Activated B cell treated with CpG ODN at 0.5 μM for 24 hours (primary cell): ENCODE data around the gene B3GALT6. TPM values are rescaled to one million over a fixed set of nuclear protein-coding genes. Genes with fewer than 3 reads are reported as not detected.
"Not testable (repeated sequence)": the region's sequence is repeated elsewhere in the genome, so short reads cannot be mapped to it uniquely, and the experiment has no call there.

Source experiments
- ATAC-seq: fragments of 200-7000 bp; cut with Tn5 transposase; one replicate; pipeline ENCODE4 v1.10.0; 2021; ENCODE audit warnings: low read depth, mild to moderate bottlenecking, moderate library complexity
- CTCF ChIA-PET: fragments of 350-600 bp; sonication (Branson Sonifier 250); formaldehyde crosslinking; loops from one replicate; lab custom pipeline; 2021; ENCODE audit warnings: antibody characterized with exemption; lab: Charles Lee
- POLR2A ChIA-PET: fragments of 350-600 bp; sonication (Branson Sonifier 250); formaldehyde crosslinking; loops from one replicate; lab custom pipeline; 2021; ENCODE audit warnings: antibody characterized with exemption; lab: Charles Lee
- DNase-seq: peaks from one replicate; pipeline ENCODE4 v3.0.0; 2022
- H3K27ac Mint-ChIP-seq: one replicate; pipeline ENCODE4 v1.8.0; 2020; ENCODE audit warnings: mixed read lengths
- H3K27me3 Mint-ChIP-seq: one replicate; pipeline ENCODE4 v1.8.0; 2021; ENCODE audit warnings: mixed read lengths
- H3K36me3 Mint-ChIP-seq: one replicate; pipeline ENCODE4 v1.8.0; 2021; ENCODE audit warnings: low read depth, mixed read lengths
- H3K4me1 Mint-ChIP-seq: one replicate; pipeline ENCODE4 v1.8.0; 2021; ENCODE audit warnings: mixed read lengths
- H3K4me3 Mint-ChIP-seq: one replicate; pipeline ENCODE4 v1.8.0; 2020; ENCODE audit warnings: mild to moderate bottlenecking, mixed read lengths
- H3K9me3 Mint-ChIP-seq: one replicate; pipeline ENCODE4 v1.8.0; 2020; ENCODE audit warnings: mixed read lengths
- intact Hi-C: fragments of 100-400 bp; cut with micrococcal nuclease; formaldehyde crosslinking; loops from one replicate; pipeline ENCODE4 v1.15.1; 2024
- total RNA-seq: library from RNA; stranded (reverse); gene quantifications from 2 replicates; pipeline ENCODE4 v1.2.3, GENCODE V29; 2022
- TF ChIP-seq, protein P1 (sequence below): fragments of 200-600 bp; IDR thresholded peaks from one replicate; pipeline ENCODE4 v1.8.0; 2022; ENCODE audit warnings: antibody characterized with exemption, mild to moderate bottlenecking

The B3GALT6 gene
- total RNA-seq, 1 donor from 2014 or later, result 22.1 TPM

- no peaks in the 10 kb centered on the region for H3K9me3 Mint-ChIP-seq
- DNase-seq (no peak), ATAC-seq (no peak)
- intact Hi-C loops, result no loop called here
- no peaks in the 10 kb centered on the region for H3K36me3 Mint-ChIP-seq
- POLR2A ChIA-PET, result interaction anchor here (0.6 kb wide), 1 partner anchor 20 kb away, joined by 8 read pairs; no protein-coding TSS in a partner anchor
- H3K27me3 Mint-ChIP-seq, result peaks cover 17% of the 10 kb centered on the region
- CTCF ChIA-PET, result no interaction called here
- no peak overlapping the region for H3K4me3 Mint-ChIP-seq
- H3K27ac Mint-ChIP-seq, result no peak overlapping the region
- TF ChIP-seq, protein P1, sequence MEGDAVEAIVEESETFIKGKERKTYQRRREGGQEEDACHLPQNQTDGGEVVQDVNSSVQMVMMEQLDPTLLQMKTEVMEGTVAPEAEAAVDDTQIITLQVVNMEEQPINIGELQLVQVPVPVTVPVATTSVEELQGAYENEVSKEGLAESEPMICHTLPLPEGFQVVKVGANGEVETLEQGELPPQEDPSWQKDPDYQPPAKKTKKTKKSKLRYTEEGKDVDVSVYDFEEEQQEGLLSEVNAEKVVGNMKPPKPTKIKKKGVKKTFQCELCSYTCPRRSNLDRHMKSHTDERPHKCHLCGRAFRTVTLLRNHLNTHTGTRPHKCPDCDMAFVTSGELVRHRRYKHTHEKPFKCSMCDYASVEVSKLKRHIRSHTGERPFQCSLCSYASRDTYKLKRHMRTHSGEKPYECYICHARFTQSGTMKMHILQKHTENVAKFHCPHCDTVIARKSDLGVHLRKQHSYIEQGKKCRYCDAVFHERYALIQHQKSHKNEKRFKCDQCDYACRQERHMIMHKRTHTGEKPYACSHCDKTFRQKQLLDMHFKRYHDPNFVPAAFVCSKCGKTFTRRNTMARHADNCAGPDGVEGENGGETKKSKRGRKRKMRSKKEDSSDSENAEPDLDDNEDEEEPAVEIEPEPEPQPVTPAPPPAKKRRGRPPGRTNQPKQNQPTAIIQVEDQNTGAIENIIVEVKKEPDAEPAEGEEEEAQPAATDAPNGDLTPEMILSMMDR, result no peak
- H3K4me1 Mint-ChIP-seq, result no peaks in the 10 kb centered on the region
These were observed 46.8 kb upstream of the B3GALT6 start for GRCh38 chr1:1185101-1185765.

GRCh38 chr1:1187938-1188337 lies 44.1 kb upstream of the B3GALT6 start:
- ChIA-PET POLR2A (interaction anchor here (1.0 kb wide), 1 partner anchor 19 kb away, joined by 6 read pairs; no protein-coding TSS in a partner anchor), CTCF (interaction anchor here (0.9 kb wide), 1 partner anchor 66 kb away, joined by 4 read pairs; no protein-coding TSS in a partner anchor)
- intact Hi-C loops, result no loop called here
- peaks cover 4% of the 10 kb centered on the region for H3K27me3 Mint-ChIP-seq
- no peak for ATAC-seq
- no peak for DNase-seq
- peaks cover 5% of the 10 kb centered on the region for H3K9me3 Mint-ChIP-seq
- no peaks in the 10 kb centered on the region for H3K4me1 Mint-ChIP-seq
- no peak overlapping the region for H3K4me3 Mint-ChIP-seq
- no peaks in the 10 kb centered on the region for H3K36me3 Mint-ChIP-seq
- TF ChIP-seq, protein P1, result no peak
- H3K27ac Mint-ChIP-seq, result no peak overlapping the region

GRCh38 chr1:1189111-1189510 lies 42.9 kb upstream of the B3GALT6 start:
- Mint-ChIP-seq H3K27me3 (peaks cover 1% of the 10 kb centered on the region), H3K27ac (no peak overlapping the region), H3K9me3 (peaks cover 5% of the 10 kb centered on the region), H3K36me3 (no peaks in the 10 kb centered on the region), H3K4me1 (no peaks in the 10 kb centered on the region), H3K4me3 (no peak overlapping the region)
- intact Hi-C loops, result no loop called here
- DNase-seq (no peak), ATAC-seq (no peak)
- ChIA-PET CTCF (no interaction called here), POLR2A (no interaction called here)
- TF ChIP-seq, protein P1, result no peak

GRCh38 chr1:1191734-1192133 lies 40.3 kb upstream of the B3GALT6 start:
- ChIA-PET POLR2A (no interaction called here), CTCF (no interaction called here)
- DNase-seq, result no peak

DNA sequence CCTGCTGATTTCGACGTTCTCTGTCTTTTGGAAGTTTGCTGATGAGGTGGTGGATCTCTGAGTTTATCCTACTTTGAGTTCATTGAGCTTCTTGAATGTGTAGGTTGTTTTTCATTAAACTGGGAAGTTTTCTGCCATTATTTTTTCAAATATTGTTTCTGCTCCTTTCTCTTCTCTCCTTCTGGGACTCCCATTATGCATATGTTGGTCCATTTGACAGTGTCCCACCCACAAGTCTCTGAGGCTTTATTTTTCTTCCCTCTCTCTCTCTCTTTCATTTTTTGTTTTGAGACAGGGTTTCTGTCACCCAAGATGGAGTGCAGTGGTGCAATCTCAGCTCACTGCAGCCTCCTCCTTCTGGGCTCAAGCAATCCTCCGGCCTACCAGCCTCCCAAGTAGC lies 37.3 kb upstream of the B3GALT6 start:
- no peak for ATAC-seq
- Mint-ChIP-seq H3K27ac (no peak overlapping the region), H3K27me3 (no peaks in the 10 kb centered on the region), H3K9me3 (peaks cover 10% of the 10 kb centered on the region), H3K4me3 (no peak overlapping the region), H3K4me1 (peaks cover 2% of the 10 kb centered on the region), H3K36me3 (peaks cover 1% of the 10 kb centered on the region)
- intact Hi-C loops, result no loop called here
- CTCF ChIA-PET, result no interaction called here
- TF ChIP-seq, protein P1, result no peak
- POLR2A ChIA-PET, result no interaction called here
- no peak for DNase-seq

More at GRCh38 chr1:1191734-1192133, 40.3 kb upstream of the B3GALT6 start:
- no peaks in the 10 kb centered on the region for H3K4me1 Mint-ChIP-seq
- no peak overlapping the region for H3K4me3 Mint-ChIP-seq
- H3K27ac Mint-ChIP-seq, result no peak overlapping the region
- H3K27me3 Mint-ChIP-seq, result no peaks in the 10 kb centered on the region
- peaks cover 10% of the 10 kb centered on the region for H3K9me3 Mint-ChIP-seq
- TF ChIP-seq, protein P1, result no peak
- intact Hi-C loops, result no loop called here
- no peak for ATAC-seq
- peaks cover 1% of the 10 kb centered on the region for H3K36me3 Mint-ChIP-seq

DNA sequence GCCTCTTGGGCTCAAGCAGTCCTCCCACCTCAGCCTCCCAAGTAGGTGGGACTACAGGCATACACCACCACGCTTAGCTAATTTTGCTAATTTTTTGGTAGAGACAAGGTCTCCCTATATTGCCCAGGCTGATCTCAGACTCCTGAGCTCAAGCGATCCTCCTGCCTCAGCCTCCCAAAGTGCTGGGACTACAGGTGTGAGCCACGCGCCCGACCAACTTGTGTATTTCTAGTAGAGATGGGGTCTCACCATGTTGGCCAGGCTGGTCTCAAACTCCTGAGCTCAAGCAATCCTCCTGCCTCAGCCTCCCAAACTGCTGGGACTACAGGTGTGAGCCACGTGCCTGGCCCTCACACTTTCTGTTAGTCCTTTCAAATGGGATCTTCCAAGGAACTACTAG lies 36.3 kb upstream of the B3GALT6 start:
- H3K4me3 Mint-ChIP-seq, ATAC-seq, H3K4me1 Mint-ChIP-seq, H3K27me3 Mint-ChIP-seq, intact Hi-C loops, H3K27ac Mint-ChIP-seq, DNase-seq, POLR2A ChIA-PET, H3K36me3 Mint-ChIP-seq, CTCF ChIA-PET, H3K9me3 Mint-ChIP-seq: not testable (repeated sequence)
